NCI-H446 (cell line): ENCODE results near the gene RGMB.
A peak's percentile ranks its signal among the peaks of the same experiment; 100 is the strongest.

ENCODE experiments used
- DNase-seq, 2 experiments: peaks; one replicate each; lab custom pipeline; 2025; lab: John Stamatoyannopoulos, UW

Gene RGMB

DNA sequence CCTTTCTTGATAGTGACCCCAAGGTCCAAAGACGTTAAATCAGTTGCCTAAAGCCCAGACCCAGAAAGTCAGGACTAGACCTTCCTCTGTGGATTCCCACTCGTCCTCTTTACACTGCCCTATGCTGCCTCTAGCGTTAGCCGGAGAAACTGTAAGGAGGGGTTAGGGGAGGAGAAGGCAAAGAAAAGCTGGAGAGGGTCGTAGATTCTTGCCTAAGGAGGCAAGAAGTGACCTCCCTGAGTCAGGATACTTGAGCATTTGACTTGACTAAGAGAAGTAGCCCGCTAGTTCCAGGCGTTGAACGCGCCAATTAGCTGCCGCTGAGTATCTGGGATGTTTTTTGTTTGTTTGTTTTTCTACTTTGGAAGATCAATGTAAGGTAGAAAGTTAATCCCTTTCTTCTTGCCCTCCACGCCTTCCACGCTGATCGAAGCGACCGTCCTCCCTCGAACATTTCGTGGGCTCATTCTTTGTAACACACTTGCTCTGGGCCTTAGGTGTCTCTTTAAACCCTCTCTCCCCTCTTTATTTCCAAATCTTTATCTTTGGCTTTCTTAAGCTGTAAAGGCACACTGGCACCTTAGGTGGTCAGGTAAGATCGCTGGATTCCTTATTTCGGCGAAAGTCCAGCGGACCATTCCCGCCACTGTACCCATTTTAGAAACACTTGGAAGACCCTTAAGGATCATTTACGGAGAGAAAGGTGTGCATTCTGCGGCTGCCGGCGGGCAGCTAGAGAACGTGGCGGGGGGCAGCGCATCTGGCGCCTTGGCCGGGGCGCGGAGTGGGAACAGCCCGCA is 5.1 kb upstream of the RGMB start:
- DNase-seq = peak; percentile 45 to 78

DNA sequence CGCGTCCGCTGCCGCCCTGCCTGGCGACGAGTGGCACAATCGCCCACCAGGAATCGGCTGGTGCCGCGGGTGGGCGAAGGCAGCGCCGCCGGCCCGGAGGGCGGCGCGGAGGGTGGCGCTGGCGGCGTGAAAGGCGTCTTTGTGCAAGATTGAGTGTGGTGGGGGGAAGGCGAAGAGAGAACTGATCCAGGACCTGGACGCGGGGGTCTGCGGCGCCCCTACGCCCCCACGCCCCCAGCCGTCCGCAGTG is 4.6 kb upstream of the RGMB start:
- peak in 1 of 2 experiments; percentile 55 for DNase-seq

- DNase-seq = peak; percentile 28 to 82
Measured at GRCh38 chr5:98769210-98769958, 4.1 kb upstream of the RGMB start.

DNA sequence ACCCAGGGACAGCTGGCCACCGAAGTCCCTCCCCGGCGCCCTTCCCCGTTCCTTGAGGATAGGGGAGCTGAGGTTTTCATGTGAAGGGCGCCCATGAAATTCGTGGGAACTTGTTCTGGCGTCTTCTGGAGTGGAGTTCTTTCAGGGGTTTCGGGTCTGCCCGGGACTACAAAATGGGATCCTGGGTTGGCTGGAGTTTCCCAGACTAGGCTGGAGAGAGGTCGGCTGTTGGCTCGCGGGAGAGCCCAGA is 3.6 kb upstream of the RGMB start:
- no peak for DNase-seq

DNA sequence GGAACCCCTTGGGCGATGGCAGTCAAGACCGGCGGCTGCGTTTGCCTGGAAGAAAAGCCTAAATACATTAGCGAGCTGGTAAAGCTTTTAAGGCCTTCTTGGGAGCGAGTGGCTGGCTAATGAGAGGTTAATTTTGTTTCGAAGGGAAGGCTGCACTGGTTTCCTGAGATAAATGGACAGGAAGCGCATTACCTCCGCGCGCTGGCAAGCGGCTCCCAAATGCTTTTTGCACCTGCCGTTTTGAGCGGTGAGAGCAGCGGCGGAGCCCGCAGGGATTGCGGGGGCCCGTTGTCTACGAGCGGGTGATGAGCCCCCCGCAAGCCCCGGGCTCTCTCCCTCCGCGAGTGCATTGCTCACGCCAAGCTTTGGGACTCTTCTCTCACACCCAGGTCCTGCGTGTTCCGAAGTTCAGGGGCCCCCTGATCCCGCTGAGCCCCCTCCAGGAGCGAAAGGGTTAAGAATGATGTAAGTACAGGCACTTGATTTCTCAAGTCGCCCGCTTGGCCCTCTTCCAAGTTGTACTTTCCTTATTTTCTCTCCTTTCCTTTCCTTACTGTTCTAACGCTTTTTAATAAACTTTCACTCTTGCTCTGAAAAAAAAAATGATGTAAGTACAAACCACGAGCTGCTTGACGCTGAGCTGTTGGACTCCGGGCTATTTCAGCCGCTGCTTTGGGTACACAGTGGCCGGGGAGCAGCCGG is 3.1 kb upstream of the RGMB start:
- peak; percentile 23 to 56 for DNase-seq

GRCh38 chr5:98770911-98771322 is 2.5 kb upstream of the RGMB start:
- no peak for DNase-seq

DNA sequence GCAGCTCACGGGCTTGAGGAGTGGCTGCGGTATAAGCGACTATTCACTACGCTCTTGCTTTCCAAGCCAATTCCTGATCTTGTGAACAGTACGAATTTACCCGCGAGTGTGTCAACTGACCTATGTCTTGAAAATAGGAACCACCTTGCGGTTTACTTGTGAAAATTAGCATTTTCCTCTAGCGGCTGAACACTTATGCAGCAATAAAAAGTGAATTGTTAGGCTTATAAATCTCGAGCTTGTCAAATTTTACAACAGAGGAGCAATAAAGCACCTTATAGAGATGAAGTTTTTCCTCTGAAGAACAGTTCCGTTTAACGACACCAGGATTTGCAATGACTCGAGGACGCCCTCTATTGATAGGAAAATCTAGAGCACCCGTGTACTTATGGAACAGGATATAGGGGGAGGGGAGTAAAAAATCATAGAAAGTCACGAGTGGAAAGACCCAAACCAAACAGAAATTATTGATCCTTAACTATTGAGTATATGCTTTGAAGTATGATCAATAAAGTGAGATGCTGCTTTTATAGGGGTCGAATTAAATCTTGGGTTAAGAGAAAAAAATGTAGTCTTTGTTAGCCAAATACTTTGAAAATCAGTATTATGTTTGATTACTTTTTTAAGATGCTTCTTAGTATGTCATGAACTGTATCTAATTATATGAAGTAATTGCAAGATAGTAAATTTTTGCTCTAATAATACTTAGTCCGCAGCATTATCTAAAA is 1.9 kb upstream of the RGMB start:
- peak; percentile 87 to 90 for DNase-seq

- peak; percentile 88 to 89 for DNase-seq
Measured at GRCh38 chr5:98772415-98773213, 849 bp upstream of the RGMB start.

DNA sequence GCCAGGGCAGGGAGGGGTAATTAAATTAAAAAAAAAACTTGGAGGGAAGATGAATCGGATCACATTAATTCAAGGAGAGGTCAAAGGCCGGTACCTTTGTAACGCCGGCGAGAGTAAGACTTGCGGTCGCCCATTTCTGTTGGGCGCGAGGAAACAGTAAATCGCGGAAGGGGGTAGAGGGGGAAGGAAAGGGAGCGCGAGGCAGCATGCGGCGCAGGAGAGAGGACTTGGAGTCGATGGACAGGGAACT is 324 bp upstream of the RGMB start:
- no peak for DNase-seq

- DNase-seq = peak in 1 of 2 experiments; percentile 35
Measured at GRCh38 chr5:98774192-98775033, 950 bp downstream of the RGMB start.

DNA sequence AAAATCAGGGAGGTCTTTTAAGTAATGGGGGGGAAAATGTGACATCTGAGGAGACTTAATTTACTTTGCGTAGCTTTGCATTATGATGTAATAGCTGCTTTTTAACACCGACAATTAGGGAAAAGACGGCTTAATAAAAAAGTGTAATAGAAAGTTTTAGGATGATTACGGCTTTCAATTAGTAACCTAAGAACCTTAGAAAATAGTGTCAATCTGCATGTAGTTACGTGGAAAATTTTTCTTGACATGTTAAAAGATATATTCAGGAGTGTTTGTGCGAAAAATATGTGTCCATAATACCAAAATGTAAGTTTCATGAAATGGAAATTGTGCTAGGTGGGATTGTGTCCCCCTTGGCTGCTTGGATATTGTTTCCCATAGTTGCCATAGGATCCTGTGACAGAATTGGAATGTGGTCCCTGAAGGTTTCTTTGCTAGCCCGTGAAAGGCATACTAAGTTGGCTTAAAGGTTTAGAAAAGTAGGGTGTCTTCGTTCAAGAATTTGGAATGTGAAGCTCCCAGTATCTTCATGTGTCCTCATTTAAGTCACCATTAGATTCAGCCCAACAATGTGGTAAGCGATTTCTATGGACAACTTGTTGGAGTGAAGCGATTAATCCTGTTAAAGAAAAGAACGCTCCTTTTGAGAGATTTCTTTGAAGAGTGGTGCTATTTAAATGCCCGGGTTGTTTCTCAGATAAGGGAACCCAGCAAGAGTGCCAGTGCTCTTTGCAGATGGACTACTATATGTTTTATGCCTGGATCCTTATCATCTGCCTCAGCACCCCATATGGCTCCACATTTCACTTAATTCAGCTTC is 2.0 kb downstream of the RGMB start:
- DNase-seq = no peak

DNA sequence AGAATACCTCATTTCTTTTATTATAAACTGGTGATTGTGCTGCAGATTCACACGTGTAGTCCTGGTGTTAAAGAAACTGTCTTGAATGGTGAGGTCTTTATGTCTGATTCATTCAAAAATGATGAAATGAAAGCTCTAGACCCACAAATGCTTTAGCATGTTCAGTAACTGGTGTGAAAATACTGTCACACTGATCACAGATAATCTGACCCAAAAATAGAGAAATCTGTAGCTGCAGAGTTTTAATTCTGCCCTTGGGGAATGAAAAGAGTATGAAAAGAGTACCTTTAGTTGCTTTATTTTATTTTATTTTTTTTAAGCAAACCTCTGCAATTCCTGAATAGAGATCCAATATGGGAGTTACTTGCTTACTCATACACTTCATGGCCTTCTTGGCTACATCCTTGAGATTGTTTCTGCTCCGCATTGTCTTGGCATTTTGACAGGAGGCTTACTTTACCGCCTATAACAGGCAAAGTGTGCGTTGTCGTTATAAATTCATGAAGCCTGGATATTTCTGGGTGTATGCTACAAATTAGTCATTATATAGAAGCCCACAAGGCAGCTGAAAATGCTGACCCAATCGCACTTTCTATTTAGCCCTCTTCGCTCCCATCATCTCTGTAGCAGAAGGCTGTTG is 2.7 kb downstream of the RGMB start:
- DNase-seq = peak in 1 of 2 experiments; percentile 16

DNA sequence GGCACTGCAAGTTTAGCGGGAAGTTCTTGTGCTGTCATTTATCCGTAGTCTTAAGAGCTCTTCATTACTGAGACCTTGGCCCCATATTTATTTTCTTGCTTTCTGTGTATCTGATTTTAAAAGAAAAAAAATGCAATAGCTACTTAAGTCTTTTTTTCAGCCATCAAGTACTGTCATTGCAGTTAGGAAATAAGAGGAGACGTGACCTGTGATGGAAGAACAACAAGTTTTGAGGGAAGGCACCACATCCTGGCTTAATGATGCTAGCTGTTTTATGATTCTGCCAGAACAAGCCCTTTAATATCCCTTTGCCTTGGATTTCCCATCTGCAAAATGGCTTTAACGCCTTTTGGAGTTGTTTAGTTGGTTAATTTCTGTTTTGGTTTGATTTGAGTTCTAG is 3.8 kb downstream of the RGMB start:
- DNase-seq = no peak

GRCh38 chr5:98779264-98779877 is 5.9 kb downstream of the RGMB start:
- no peak for DNase-seq

GRCh38 chr5:98780390-98780789 is 6.9 kb downstream of the RGMB start:
- no peak for DNase-seq

DNA sequence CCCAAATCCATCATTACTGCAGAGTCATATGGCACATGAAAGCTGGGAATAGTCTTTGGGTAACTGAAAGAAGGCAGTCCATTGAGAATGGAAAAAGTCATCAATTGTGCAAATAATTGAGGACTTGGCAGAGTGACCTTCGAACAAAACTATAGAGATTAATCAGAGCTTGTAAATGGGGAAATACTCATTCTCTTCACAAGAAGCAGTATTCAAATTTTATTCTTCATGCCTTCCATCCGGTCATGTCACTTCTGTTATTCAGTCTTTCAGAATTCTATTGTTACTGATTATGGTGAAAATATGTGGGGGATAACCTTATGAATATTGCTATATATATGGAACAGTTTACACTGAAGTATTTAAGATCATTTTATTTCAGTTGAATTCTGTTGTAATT is 8.1 kb downstream of the RGMB start:
- no peak for DNase-seq

GRCh38 chr5:98781964-98782363 is 8.5 kb downstream of the RGMB start:
- DNase-seq = no peak

DNA sequence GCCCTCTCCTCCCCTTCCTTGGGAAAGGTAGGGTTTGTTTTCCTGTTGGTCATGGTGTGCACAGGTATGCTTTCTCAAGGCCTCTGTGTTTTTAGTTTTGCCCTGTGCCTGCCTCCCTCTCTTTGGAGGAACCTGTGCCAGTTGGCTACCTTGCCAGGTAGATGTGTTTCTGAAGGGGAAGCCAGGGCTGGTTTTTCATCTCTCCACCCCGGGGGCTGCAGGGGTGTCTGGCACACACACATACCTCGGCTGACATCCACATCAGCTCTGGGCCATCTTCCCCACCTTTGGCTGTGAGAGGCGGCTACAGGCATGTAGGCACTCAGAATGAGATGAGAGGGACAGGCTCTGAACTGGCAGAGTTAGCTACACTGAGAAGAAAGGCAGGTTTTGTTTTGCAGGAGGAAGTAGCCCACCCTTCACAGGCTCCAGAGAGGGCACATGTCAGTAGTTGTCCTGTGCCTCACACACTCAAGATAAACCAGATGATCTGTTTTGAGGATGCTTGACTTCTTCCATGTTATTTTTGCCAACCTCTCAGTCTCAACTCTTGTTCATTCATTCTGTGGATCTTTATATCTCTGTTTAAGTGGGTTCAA is 9.7 kb downstream of the RGMB start:
- DNase-seq = no peak

DNA sequence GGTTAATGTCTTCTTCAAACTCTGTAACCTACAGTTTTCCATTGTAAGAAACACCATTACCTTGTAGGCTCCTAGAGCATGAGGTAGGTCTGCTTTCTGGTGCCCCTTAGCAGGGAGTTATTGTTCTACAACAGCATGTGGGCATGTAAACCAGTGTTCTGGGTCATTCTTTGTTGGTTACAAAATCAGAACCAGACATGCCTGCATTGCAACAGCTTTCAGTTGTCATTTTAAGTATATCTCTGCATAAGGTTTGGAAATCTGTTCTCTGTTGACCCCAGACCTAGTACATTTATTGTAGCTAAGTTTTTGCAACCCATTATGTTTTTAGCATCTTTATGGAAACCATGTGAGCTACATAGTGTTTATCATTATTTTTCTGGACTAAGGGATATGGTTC is 10.9 kb downstream of the RGMB start:
- DNase-seq = no peak
